ENCODE measurements around the gene ZNF35.

DNA sequence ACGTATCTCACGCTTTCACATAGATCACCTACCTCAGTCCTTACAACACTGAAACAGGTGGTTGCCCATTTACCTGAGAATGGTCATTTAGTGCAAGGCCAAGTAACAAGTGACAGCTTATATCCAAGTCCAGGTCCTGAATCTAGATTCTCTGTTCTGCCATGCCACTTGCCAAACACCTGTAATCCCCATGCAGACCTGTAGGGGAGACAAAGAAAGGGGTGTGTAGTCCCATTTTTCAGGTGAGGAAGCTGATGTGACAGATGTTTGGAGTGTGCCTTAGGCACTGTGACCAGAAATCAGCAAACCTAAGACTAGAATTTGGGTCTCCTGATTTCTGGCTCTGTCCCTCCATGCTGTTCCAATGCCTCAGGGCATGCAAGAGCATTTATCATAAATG lies 12.7 kb downstream of the ZNF35 start:
- TF ChIP-seq, protein P1, sequence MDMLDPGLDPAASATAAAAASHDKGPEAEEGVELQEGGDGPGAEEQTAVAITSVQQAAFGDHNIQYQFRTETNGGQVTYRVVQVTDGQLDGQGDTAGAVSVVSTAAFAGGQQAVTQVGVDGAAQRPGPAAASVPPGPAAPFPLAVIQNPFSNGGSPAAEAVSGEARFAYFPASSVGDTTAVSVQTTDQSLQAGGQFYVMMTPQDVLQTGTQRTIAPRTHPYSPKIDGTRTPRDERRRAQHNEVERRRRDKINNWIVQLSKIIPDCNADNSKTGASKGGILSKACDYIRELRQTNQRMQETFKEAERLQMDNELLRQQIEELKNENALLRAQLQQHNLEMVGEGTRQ (IDR thresholded peaks at IDR 0.05; ENCODE audit: low read length): no peak
- TF ChIP-seq, protein P2, sequence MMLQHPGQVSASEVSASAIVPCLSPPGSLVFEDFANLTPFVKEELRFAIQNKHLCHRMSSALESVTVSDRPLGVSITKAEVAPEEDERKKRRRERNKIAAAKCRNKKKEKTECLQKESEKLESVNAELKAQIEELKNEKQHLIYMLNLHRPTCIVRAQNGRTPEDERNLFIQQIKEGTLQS (IDR thresholded peaks at IDR 0.05; ENCODE audit: insufficient read depth, low read depth, low read length): no peak
- no peak for TF ChIP-seq KDM4A (IDR thresholded peaks at IDR 0.05; ENCODE audit: low read depth, low read length, severe bottlenecking)
- TF ChIP-seq CTCF (IDR thresholded peaks at IDR 0.05; ENCODE audit: control extremely low read depth in 1 of 3, insufficient read depth in 1 of 3, low read depth in 1 of 3, low read length in 3 of 3): peak; percentile 15 to 53 (median 16); a peak in 2 of 4 replicates
- no peak for TF ChIP-seq POLR2A (IDR thresholded peaks at IDR 0.05; ENCODE audit: control extremely low read depth in 1 of 2, low read depth in 2 of 2, low read length in 2 of 2)
- TF ChIP-seq EZH2 (IDR thresholded peaks at IDR 0.05; ENCODE audit: low read depth, low read length, severe bottlenecking): no peak
- TF ChIP-seq HDAC6 (IDR thresholded peaks at IDR 0.05; ENCODE audit: low read depth, low read length): no peak
- TF ChIP-seq JUND (IDR thresholded peaks at IDR 0.05; ENCODE audit: low read length): no peak

All from H1 (cell line).